ENCODE data around the gene SLC39A1. TPM values are rescaled to one million over a fixed set of nuclear protein-coding genes. Genes with fewer than 3 reads are reported as not detected.

The SLC39A1 gene, protein sequence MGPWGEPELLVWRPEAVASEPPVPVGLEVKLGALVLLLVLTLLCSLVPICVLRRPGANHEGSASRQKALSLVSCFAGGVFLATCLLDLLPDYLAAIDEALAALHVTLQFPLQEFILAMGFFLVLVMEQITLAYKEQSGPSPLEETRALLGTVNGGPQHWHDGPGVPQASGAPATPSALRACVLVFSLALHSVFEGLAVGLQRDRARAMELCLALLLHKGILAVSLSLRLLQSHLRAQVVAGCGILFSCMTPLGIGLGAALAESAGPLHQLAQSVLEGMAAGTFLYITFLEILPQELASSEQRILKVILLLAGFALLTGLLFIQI
- 145 to 164 TPM (median 158 TPM) in 5 replicates for total RNA-seq (2022; extraction: Qiagen RNA extraction; ENCODE audit: low read depth)

DNA sequence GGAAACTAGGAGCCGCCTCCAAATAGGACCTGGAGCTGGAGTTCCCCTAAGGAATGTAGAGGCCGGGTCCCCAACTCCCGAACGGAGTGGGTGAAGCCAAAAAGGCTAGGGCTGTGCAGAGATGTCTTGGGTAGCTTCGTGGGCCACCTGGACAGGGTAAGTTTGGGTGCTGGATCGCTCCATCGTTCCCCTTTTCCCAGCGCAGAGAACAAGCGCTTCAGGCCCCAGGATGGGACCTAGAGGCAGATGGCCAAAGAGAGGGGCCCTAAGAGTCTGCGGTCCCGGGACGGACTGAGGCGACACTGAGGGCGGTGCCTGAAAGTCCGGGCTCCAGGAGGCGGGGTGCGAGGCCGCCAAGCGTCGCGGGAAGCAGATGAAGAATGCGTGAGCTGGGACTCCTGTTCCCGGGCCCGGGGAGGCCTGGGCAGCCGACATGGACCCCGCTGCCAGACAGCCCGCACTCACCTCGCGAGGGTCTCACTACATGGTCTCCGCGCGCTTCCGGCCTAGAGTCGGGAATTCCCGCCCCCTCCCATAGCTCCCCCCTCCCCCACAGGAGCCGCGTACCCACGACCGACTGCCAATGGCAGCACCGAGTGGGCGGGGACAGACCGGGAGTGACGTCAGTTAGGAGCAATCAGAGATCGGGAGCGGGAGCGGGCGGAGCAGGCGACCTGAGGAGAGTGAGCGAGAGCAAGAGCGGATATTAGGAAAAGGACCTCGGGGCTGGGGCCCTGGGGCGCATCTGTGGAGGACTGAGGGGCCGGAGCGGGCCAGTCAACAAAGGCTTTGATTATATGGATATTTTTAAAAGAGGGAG is at the start of gene SLC39A1:
SLC39A1 (minus strand) TSS at position 508 of the 820 bp plus-strand sequence. CDS start 822 bp downstream, outside the sequence.

DNA sequence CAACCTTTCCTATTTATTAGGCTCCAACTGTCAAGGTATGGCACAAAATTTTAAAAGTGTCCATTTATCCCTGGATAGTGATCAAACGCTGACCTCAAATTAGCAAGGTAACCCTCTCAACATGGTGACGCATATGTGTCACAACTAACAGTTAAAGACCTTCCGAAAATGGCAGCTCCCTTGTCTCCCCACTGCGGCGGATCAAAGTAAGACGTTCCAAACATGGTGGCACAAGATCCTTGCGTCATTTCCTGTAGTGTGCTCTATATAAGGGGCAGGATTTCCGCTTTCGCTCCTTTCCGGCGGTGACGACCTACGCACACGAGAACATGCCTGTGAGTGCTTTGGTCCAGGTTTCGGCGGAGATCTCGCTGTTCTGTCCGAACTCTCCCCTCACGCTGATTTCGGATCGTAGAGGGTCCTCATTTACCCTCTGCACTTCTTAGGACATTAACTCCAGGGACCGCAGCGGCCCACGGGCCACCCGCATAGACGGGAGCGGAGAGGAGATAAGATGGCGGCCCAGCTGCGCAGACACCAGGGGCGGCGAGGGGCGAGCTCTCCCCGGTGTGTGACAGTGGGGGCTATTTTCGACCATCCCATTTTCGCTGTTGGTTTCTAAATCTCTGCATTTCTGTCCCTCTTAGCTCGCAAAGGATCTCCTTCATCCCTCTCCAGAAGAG is 27.3 kb upstream of the SLC39A1 start, which contains the start of gene RPS27:
RPS27 (plus strand) TSS at position 295 of the 683 bp plus-strand sequence; CDS start at position 330, 35 bp downstream.

GRCh38 chr1:153985941-153986761 is 22.8 kb upstream of the SLC39A1 start, which contains the start of gene RAB13:
Gene RAB13 (minus strand): TSS chr1:153986339. CDS start chr1:153986236, 103 bp downstream.

GRCh38 chr1:153977250-153978240 is 14.2 kb upstream of the SLC39A1 start, which contains the start of gene JTB:
Gene JTB (minus strand): TSS chr1:153977674. CDS start chr1:153977252, 422 bp downstream.

DNA sequence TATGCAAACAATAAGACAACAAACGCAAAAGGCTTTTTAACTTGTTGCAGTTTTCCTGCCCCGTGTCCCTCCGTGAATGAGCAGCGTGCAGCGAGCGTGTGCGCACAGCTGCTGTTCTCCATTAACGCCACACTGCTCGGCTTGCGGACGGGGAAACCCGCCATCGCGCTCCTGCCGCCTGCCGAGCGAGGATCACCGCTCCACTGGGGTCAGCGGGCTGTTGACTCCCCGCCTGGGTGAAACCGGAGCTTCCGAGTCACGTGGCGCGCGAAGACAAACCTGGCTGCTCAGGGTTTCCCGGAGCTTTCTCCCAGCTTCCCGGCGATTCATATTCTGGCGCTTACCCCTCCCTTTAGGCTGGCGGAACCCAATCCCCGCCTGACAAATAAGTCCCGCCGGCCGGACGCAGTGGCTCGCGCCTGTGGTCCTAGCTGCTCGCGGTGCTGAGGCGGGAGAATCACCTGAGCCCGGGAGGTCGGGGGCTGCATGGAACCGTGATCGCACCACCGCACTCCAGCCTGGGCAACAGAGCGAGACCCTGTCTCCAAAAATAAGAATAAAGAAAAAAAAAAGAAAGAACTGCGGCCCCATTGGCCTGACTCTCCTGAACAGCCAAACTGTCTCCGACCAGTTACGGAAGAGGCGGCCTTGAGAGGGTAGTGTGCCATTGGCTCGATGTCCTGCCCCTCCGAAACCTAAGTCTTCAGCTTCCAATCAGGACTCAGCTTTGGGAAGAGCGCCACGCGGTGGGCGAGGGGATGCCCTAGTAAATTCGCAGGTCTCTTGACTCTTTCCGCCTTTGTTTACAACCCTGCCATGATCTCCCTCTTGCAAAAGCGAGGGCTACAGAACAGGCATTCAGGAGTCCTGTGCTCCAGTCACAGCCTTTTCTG is 4.0 kb upstream of the SLC39A1 start, which contains the start of gene CREB3L4:
CREB3L4 (plus strand) TSS at position 796 of the 893 bp plus-strand sequence. CDS start 624 bp downstream, outside the sequence.

GRCh38 chr1:153958111-153958960 is 5.0 kb downstream of the SLC39A1 start, which contains the start of gene CRTC2:
Gene CRTC2 (minus strand): TSS chr1:153958612. CDS start chr1:153958497, 115 bp downstream.

GRCh38 chr1:153946622-153947241 is 16.6 kb downstream of the SLC39A1 start, which contains the start of gene DENND4B:
Gene DENND4B (minus strand): TSS chr1:153946718. CDS start chr1:153944374, 2,344 bp downstream.

GRCh38 chr1:153922972-153923925 is 40.1 kb downstream of the SLC39A1 start, which contains the start of gene GATAD2B:
Gene GATAD2B (minus strand): TSS chr1:153922972. CDS start chr1:153828347, 94,625 bp downstream.

Other genes with a start within 250 kb of the SLC39A1 start
- 18.5 to 22.8 TPM (median 21.8 TPM) in 5 replicates for gene INTS3, start 235.5 kb downstream of the SLC39A1 start, total RNA-seq (2022; extraction: Qiagen RNA extraction; ENCODE audit: low read depth)
- gene SLC27A3, start 188.1 kb downstream of the SLC39A1 start, total RNA-seq (2022; extraction: Qiagen RNA extraction; ENCODE audit: low read depth) = 1.2 to 3.5 TPM (median 1.5 TPM) in 5 replicates
- gene GATAD2B, start 40.6 kb downstream of the SLC39A1 start, total RNA-seq (2022; extraction: Qiagen RNA extraction; ENCODE audit: low read depth) = 7.6 to 14.9 TPM (median 8.5 TPM) in 5 replicates
- 24.3 to 35.6 TPM (median 31.6 TPM) in 5 replicates for gene DENND4B, start 16.8 kb downstream of the SLC39A1 start, total RNA-seq (2022; extraction: Qiagen RNA extraction; ENCODE audit: low read depth)
- 38.4 to 45.8 TPM (median 42.6 TPM) in 5 replicates for gene CRTC2, start 4.9 kb downstream of the SLC39A1 start, total RNA-seq (2022; extraction: Qiagen RNA extraction; ENCODE audit: low read depth)
- 9.7 to 12.3 TPM (median 10.9 TPM) in 5 replicates for gene CREB3L4, start 4.4 kb upstream of the SLC39A1 start, total RNA-seq (2022; extraction: Qiagen RNA extraction; ENCODE audit: low read depth)
- 105 to 158 TPM (median 155 TPM) in 5 replicates for gene JTB, start 14.1 kb upstream of the SLC39A1 start, total RNA-seq (2022; extraction: Qiagen RNA extraction; ENCODE audit: low read depth)
- 134 to 160 TPM (median 139 TPM) in 5 replicates for gene RAB13, start 22.8 kb upstream of the SLC39A1 start, total RNA-seq (2022; extraction: Qiagen RNA extraction; ENCODE audit: low read depth)
- 4,345 to 7,654 TPM (median 4,612 TPM) in 5 replicates for gene RPS27, start 27.2 kb upstream of the SLC39A1 start, total RNA-seq (2022; extraction: Qiagen RNA extraction; ENCODE audit: low read depth)
- gene NUP210L, start 191.5 kb upstream of the SLC39A1 start, total RNA-seq (2022; extraction: Qiagen RNA extraction; ENCODE audit: low read depth) = not detected in 5 replicates
- gene TPM3, start 228.6 kb upstream of the SLC39A1 start, total RNA-seq (2022; extraction: Qiagen RNA extraction; ENCODE audit: low read depth) = 443 to 631 TPM (median 459 TPM) in 5 replicates
- gene CFAP141, start 242.8 kb upstream of the SLC39A1 start, total RNA-seq (2022; extraction: Qiagen RNA extraction; ENCODE audit: low read depth) = not detected in 5 replicates

Data from A549 treated with CpdA at 1 μM for 4 hours (cell line).